HG03520 (cell line): ENCODE measurements around the gene PRKCE.
A peak's percentile ranks its signal among the peaks of the same experiment; 100 is the strongest.

Source experiments
- ATAC-seq: cut with Tn5 transposase; IDR thresholded peaks from one replicate; pipeline ENCODE4 v1.9.1; 2021; ENCODE audit warnings: mild to moderate bottlenecking, moderate library complexity; ENCODE audit not compliant: unreplicated experiment

The PRKCE gene

DNA sequence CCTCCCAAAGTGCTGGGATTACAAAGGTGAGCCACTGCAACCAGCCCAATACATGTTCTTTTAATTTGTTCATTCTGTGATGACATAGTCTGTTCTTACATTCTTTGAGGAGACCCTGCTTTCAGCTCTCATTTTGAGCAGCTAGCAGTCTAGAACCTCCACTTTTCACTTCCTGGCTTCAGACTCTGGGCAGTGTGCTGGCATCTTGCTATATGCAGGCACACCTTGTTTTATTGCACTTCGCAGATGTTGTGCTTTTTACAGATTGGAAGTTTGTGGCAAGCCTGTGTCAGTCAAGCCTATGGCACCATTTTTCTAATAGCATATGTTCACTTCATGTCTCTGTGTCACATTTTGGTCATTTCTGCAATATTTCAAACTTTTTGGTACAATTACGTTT, 72.4 kb downstream of the PRKCE start:
- ATAC-seq = no peak

DNA sequence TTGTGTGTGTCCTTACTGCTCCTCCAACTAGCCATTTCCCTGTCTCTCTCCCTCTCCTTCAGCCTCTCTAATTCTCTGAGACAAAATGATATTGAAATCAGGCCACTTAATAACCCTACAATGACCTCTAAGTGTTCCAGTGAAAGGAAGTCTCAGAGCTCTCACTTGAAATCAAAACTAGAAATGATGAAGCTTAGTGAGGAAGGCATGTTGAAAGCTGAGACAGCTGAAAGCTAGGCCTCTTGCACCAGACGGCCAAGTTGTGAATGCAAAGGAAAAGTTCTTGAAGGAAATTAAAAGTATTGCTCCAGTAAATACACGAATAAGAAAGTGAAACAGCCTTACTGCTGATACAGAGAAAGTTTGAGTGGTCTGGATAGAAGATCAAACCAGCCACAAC, 72.9 kb downstream of the PRKCE start:
- ATAC-seq = no peak

DNA sequence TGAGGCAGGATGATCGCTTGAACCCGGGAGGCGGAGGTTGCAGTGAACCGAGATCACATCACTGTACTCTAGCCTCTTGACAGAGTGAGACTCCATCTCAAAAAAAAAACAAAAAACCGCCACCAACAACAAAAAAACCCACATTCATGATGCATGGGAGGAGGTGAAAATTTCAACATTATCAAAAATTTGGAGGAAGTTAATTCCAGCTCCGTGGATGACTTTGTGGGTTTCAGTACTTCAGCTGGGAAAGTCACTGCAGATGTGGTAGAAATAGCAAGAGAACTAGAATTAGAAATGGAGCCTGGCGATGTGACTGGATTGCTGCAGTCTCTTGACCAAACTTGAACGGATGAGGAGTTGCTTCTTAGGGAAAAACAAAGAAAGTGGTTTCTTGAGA, 74.3 kb downstream of the PRKCE start:
- ATAC-seq = no peak

GRCh38 chr2:45726188-45726587, 74.7 kb downstream of the PRKCE start:
- no peak for ATAC-seq

DNA sequence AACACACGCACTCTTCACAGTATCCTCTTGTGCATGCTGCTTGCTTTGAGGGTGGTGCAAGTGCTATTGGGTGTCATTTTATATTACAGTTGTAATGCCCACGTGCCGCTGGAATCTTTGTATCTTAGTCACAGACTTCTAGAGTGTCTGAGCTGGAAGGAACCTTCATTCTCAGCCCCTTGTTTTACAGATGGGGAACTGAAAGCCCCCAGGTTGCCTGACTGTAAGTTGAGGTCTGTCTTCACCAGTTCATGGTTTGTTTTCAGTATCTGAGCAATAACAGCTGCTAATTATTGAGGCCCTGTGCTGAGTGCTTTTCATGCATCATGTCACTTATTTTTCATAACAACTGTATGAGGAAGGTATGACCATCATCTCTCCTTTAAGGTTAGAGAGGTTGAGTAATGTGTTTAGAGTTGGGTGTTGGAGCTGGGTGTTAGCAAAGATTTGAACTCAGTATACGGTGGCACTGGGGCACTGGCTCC, 77.0 kb downstream of the PRKCE start:
- peak; percentile 76 for ATAC-seq

GRCh38 chr2:45729753-45730512, 78.5 kb downstream of the PRKCE start:
- ATAC-seq = peak; percentile 45

- no peak for ATAC-seq
Observed at GRCh38 chr2:45731141-45731540, 79.7 kb downstream of the PRKCE start.

GRCh38 chr2:45732436-45732835, 81.0 kb downstream of the PRKCE start:
- no peak for ATAC-seq

GRCh38 chr2:45732946-45733345, 81.5 kb downstream of the PRKCE start:
- ATAC-seq = no peak

- no peak for ATAC-seq
Observed at GRCh38 chr2:45734336-45734735, 82.9 kb downstream of the PRKCE start.

DNA sequence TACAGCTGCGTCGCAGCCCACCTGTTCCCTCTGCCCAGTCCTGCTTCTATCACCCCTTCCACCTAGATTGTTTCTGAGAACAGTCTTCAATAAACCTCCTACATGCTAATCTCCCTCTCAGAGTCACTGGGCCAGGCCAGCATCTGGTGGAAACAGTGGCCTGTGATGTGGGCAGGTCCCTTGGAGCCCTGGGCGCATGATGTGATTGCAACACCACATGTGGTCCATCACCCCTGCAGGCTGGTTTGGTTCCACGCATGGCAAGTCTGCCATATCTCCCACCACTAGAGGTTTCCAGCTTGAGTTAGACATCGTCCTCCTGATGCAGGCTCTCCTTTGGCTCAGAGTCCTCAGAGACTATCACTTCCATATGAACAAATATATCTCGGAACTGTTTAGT, 83.5 kb downstream of the PRKCE start:
- ATAC-seq = no peak

GRCh38 chr2:45736757-45737704, 85.6 kb downstream of the PRKCE start:
- ATAC-seq = no peak

DNA sequence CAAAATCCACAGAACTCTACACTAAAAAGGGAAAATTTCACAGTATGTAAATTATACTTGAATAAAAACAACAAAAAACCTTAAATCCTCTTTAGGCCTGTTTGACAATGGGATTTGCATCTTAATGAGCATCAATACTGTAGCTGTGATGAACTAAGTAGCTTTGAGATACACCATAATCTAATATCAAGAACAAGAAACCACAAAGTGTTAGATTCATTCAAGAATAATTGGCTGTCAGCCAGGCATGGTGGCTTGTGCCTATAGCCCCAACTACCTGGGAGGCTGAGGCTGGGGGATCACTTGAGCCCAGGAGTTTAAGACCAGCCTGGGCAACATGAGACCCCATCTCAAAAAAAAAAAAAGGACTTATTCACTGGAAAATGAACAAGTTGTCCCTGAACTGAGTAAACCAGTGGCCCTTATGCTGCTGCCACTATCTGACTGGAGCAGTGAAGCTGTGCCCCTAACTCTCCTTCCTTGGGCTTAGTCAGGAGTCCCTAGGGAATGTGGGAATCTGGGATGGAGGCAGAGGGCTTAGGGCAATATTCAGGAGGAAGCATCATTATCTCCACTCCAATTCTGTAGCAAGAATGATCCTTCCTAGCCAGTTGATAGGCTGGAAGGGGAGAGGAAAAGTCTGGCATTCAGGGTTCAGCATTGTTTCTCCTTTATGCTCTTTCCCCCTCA, 88.5 kb downstream of the PRKCE start:
- no peak for ATAC-seq

DNA sequence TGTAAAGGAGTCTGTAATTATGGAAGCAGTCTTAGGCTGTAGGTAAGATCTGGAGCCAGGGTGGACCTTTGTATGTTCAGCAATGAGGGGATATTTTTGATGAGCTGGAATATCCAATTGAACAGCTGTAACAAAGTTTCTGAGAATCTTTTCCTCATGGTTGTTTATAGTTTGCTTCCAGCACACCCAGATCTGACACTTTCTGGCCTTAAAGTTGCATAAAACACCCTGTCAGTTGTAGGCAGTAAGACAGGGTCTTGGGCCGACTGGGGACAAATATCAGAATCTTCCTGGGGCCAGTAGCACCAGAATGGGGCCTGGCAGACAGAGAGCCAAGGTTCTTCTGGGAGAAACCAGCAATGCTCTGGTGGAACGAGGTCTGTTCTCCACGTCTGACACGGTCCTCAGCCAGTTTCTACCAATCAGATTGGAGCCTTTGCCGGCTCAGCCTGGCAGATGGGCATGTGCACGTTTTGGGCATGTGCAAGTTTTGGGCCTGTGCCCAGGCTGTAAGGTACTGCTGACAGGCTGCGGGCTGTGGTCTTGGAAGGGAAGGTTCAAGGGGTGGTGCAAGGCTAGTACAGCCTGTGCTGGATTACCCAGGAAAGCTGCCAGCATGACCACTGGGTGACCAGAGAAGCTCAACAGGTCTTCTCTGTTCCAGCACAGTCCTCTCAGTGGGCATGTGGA, 89.8 kb downstream of the PRKCE start:
- ATAC-seq = no peak

- no peak for ATAC-seq
Observed at GRCh38 chr2:45743531-45744396, 92.3 kb downstream of the PRKCE start.

- ATAC-seq = no peak
Observed at GRCh38 chr2:45745231-45745630, 93.8 kb downstream of the PRKCE start.

DNA sequence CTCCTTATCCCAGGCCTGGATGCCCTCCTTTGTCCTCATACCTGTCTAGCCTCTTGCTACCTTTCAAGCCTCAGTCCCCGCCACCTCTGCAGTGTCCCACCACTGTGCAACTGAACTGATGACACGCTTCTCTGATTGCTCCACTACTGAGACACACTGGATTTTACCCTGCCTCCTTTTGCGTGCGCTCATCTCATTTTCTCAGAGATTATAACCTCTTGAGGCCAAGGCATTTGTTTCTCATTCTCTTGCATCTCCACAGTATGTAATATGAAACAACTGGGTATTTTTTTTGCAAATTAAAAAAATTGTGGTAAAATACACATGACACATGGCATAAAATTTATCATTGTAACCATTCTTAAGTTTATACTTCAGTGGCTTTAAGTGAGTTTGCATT, 95.4 kb downstream of the PRKCE start:
- no peak for ATAC-seq

DNA sequence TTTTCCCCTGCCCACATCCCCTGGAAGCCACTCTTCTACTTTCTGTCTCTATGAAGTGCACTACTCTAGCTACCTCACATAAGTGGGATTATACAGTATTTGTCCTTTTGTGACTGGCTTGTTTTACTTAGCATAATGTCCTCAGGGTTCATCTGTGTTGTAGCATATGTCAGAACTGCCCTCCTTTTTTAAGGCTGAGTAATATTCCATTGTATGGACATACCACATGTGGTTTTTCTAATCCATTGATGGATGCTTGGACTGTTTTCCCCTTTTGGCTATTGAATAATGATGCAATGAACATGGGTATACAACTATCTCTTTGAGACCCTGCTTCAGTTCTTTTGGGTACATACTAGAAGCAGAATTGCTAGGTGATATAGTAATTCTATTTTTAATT, 95.9 kb downstream of the PRKCE start:
- no peak for ATAC-seq

DNA sequence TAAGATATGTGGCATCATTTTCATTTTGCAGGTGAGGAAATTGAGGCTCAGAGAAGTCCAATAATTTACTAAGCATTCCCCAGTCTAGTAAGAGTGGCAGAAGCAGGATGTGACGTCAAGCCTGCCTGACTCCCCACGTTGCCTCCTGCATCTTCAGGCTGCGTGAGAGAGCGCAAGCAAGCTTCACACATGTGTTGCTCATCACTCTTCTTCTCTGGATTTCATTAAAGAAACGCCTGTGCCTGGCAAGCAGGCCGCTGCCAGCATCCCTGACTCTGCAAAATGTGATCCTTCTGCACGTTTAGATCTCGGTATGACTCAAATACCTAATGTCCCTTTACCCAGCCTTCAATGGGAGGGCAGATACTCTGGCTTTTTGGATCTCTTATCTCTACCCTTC, 96.8 kb downstream of the PRKCE start:
- ATAC-seq = no peak

DNA sequence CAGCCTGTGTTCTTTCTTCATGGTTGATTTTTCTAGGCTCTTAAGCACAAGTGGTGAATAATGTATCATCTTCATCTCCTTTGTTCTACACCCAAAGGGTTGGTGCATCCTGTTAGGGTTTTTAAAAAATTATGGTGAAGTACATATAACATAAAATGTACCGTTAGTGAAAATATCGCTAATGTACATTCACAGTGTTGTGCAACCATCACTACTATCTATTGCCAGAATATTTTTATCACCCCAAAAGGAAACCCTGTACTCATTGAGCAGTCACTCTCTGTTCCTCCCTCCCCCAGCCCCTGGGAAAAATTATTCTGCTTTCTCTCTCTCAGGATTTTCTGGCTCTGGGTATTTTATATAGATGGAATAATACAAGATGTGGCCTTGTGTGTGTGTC, 98.5 kb downstream of the PRKCE start:
- no peak for ATAC-seq
